Forelimb muscle (tissue), 1 donor: ENCODE measurements around the gene MCUR1. TPM values are rescaled to one million over a fixed set of nuclear protein-coding genes. Genes with fewer than 3 reads are reported as not detected.
"Not testable (repeated sequence)": the region's sequence is repeated elsewhere in the genome, so short reads cannot be mapped to it uniquely, and the experiment has no call there.

ENCODE experiments used
- DNase-seq: peaks from one replicate; pipeline ENCODE4 v3.0.0-alpha.2; 2013; ENCODE audit warnings: low read depth
- polyA plus RNA-seq: library from polyadenylated mRNA; unstranded; fragments of 120-200 nt; gene quantifications from one replicate; pipeline ENCODE4 v1.2.1, GENCODE V29; 2013; ENCODE audit not compliant: insufficient read length

The MCUR1 gene
- 27.3 TPM for polyA plus RNA-seq

GRCh38 chr6:13814176-13814937 is at the start of gene MCUR1:
MCUR1 (minus strand) TSS chr6:13814557; CDS start chr6:13814429, 128 bp downstream.
- DNase-seq = peak; percentile 60

GRCh38 chr6:13863699-13864155 is 49.4 kb upstream of the MCUR1 start:
- no peak for DNase-seq

GRCh38 chr6:13860556-13861185 is 46.3 kb upstream of the MCUR1 start:
- DNase-seq = not testable (repeated sequence)

- no peak for DNase-seq
Measured at GRCh38 chr6:13859871-13860555, 45.7 kb upstream of the MCUR1 start.

- no peak for DNase-seq
Measured at GRCh38 chr6:13854716-13855250, 40.4 kb upstream of the MCUR1 start.

GRCh38 chr6:13853871-13854270 is 39.5 kb upstream of the MCUR1 start:
- DNase-seq = no peak

GRCh38 chr6:13851803-13852202 is 37.4 kb upstream of the MCUR1 start:
- no peak for DNase-seq

GRCh38 chr6:13851330-13851729 is 37.0 kb upstream of the MCUR1 start:
- no peak for DNase-seq

- DNase-seq = not testable (repeated sequence)
Measured at GRCh38 chr6:13850690-13851089, 36.3 kb upstream of the MCUR1 start.

- DNase-seq = no peak
Measured at GRCh38 chr6:13848522-13849150, 34.3 kb upstream of the MCUR1 start.

GRCh38 chr6:13847326-13848050 is 33.1 kb upstream of the MCUR1 start:
- DNase-seq = no peak

- no peak for DNase-seq
Measured at GRCh38 chr6:13846841-13847240, 32.5 kb upstream of the MCUR1 start.

GRCh38 chr6:13841936-13842335 is 27.6 kb upstream of the MCUR1 start:
- no peak for DNase-seq

- no peak for DNase-seq
Measured at GRCh38 chr6:13838616-13839015, 24.3 kb upstream of the MCUR1 start.

GRCh38 chr6:13836170-13836569 is 21.8 kb upstream of the MCUR1 start:
- DNase-seq = no peak

GRCh38 chr6:13834790-13835189 is 20.4 kb upstream of the MCUR1 start:
- no peak for DNase-seq

- not testable (repeated sequence) for DNase-seq
Measured at GRCh38 chr6:13834018-13834417, 19.7 kb upstream of the MCUR1 start.

- DNase-seq = no peak
Measured at GRCh38 chr6:13832778-13833177, 18.4 kb upstream of the MCUR1 start.

- no peak for DNase-seq
Measured at GRCh38 chr6:13831615-13832014, 17.3 kb upstream of the MCUR1 start.

- no peak for DNase-seq
Measured at GRCh38 chr6:13830803-13831202, 16.4 kb upstream of the MCUR1 start.

GRCh38 chr6:13829419-13829818 is 15.1 kb upstream of the MCUR1 start:
- DNase-seq = not testable (repeated sequence)
